ENCODE results near the gene BAG2.

The BAG2 gene

DNA sequence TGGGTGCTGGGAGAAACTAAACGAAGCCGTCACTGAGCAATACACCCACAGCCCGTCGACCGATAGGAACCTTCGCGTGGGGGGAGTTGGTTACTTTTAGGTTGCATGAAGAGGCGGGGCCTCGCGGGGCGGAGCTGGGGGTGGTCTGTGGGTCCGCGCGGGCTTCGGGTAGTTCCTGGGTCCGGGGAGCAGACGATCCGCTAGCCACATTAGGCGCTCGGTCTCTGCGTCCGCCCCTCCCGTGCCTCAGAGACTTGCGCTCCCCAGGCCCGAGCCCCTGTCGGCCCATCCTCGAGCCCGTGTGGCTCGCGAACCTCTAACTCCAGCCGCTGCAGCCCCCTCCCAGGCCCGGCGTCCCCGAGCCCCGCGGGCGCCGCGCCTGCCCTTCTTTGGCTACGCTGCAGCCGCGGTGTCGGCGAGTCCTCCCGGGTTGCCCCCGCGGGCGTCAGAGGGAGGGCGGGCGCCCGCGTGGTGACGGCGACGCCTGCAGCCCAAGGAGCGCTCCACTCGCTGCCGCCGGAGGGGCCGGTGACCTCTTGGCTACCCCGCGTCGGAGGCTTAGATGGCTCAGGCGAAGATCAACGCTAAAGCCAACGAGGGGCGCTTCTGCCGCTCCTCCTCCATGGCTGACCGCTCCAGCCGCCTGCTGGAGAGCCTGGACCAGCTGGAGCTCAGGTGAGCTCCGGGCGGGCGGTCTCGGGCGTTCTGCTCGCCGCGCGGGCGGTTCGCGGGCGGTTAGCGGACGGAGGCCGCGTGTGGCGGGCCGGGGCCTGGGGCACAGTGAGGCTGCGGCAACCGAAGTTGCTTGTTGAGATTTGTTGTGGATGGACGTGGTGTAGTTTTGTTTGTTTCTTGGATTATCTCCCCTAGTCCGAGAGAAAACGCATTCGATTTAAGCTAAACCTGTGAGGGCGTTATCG lies at the start of gene BAG2:
Gene BAG2 (plus strand): TSS at position 191 of the 920 bp plus-strand sequence. CDS start 372 bp downstream, at position 563.
- peak; percentile 71 for DNase-seq (ENCODE audit: low spot score)

DNA sequence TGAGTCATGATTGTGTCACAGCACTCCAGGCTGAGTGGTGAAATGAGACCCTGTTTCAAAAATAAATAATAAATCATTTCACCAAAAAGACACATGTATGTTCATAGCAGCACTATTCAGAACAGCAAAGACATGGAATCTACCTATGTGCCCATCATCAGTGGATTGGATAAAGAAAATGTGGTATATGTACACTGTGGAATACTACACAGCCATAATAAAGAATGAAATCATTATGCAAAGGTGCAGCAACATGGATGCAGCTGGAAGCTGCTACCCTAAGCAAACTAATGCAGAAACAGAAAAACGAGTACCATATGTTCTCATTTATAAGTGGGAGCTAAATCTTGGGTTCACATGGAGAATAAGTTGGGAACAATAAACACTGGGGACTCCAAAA lies 49.0 kb upstream of the BAG2 start:
- no peak for DNase-seq (ENCODE audit: low spot score)

DNA sequence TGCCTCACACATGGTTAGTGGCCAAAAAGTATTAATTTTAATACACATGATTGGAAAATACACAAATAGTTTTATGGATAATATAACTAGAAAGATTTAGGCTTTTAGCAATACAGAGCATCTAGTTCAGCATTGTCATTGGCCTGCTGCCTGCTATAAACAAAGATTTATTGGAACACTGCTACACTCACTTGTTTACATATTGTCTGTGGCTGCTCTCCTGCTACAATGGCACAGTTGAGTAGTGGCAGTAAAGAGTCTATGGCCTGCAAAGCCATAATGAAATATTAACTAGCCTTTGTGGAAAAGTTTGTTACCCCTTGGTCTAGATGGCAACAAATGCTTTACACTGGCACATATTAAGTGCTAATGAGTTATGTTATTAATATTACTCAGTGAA lies 44.4 kb upstream of the BAG2 start:
- DNase-seq (ENCODE audit: low spot score): peak; percentile 23

DNA sequence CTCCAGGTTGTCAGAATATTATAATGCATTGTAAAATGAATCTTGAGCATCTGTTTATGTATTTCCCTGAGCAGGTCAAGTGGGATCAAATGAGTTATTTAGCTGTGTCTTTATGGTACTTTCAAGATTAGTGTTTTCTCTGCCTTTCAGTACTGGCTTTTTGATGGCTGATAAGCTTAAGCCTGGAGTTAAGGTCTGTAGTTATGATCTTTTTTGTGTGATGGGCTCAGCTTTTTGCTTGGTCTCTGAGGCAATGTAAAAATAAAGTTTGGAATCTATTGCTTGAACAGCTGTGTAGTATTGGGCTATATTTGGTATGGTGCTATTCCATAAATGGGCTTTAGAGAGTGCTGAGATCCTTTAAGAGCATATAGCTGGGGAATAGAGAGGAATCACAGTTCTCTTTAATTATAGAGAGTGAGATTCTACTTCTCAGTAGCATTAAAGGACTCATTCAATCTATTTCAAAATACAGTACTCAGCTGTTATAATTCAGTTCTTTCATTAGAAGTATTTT lies 41.4 kb upstream of the BAG2 start:
- DNase-seq (ENCODE audit: low spot score): no peak

DNA sequence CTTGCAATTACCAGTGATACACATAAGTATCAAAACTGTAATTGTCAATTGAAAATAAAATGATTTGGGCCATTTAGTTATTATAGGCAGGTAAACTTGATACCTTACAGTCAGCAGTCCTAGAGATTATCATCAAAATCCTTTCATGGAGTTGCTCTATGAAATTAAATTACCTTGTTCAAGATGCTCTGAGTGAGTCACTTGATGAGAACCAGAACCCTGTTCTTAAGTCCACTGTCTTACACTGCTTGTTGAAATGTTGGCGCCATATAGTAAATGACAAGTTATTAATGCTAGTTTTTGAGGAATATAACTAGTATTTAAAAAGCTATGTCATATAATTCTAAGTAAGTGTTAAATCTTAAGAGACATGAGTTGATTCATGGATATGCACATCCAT lies 37.2 kb upstream of the BAG2 start:
- DNase-seq (ENCODE audit: low spot score): no peak

DNA sequence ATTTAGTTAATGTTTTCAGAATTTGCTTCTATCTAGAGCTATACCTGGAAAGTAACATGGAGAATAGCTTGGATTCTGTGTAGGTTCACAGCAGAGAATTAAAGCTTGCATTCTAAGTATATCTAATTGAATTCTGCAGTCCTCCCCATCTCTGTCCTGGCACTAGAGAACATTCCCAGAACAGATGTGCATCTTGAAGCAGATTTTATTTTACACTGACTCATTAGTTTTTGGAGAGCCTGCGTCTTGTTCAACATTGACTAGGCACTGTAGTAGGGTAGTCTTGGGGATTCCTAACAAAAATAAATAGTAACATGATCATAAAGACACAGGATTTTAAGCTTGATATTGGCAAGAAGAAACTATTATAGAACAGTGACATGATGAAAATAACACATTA lies 36.2 kb upstream of the BAG2 start:
- no peak for DNase-seq (ENCODE audit: low spot score)

DNA sequence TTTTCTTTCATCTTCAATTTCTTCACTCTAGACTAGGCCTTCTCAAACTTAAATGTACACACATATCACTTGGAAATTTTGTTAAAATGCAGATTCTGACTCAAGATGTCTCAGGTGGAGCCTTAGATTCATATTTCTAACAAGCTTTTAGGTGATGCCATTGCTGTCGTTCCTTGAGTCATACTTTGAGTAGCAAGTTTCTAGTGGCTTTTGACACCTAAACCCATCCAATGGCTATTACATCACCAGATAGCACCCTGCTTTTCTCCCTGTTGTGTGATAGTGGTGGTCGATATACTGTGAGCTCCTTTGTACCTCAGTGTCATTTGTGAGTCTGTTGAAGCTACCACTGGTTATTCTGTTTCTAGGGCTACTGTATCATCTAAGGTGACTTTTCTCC lies 34.8 kb upstream of the BAG2 start:
- no peak for DNase-seq (ENCODE audit: low spot score)

DNA sequence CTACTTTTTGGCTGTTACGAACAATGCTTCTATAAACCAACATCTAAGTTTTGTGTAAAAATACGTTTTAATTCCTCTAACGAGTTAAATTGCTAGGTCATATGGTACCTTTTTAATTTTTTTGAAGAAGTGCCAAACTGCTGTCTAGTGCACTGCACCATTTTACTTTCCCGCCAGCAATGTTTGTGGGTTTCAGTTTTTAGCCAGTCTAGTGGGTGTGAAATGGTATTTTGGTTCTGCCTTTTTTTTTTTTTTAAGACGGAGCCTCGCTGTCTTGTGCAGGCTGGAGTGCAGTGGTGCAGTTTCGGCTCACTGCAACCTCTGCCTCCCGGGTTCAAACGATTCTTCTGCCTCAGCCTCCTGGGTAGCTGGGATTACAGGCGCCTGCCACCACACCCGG lies 34.1 kb upstream of the BAG2 start:
- DNase-seq (ENCODE audit: low spot score): no peak

DNA sequence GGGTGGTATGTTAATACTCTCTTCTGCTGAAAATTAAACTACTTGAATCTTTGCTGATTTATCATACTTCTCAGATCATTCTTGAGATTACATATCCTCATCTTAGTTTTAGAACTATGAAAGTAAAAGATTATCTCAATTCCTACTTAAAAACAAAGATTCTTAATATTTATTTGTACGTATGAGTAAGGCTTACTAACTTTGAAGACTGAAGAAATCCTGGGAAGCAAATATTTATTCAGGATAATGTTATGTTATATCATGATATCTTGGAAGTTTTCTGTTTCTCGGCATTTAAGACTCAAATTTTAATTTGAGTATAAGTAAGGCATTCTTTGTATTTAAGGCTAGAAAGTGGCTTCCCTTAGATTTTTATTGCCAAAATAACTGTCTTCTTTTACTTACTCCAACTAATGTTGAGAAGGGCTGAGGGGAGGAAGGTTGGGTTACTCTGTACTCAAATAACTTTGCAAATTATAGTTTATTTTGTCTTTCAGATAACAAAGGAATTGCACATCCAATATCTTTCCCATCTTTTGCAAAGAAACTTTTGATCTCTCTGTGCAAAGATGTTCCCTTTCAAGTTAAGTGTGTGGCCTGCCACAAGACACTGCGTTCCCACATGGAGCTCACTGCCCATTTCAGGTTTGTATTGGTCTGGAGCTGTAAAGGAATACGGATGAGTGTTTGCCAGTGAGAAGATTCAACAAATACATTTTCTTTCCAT lies 30.5 kb upstream of the BAG2 start:
- DNase-seq (ENCODE audit: low spot score): no peak

DNA sequence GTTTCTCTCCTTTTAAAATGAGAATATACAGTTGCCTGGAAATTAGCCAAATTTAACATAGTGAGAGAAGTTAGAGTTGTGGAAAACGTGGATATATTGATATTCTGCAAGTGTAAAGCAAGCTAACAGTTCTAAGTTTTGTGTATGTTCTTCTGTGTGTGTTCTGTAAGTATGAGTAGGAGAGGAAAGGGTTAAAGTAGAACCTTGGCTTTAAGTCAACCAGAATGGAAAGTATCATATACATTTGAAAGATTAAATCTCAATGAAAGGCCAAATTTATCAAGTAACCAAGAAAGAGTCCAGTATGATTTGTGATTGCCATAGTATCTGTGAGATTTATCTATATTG lies 30.0 kb upstream of the BAG2 start:
- DNase-seq (ENCODE audit: low spot score): no peak

DNA sequence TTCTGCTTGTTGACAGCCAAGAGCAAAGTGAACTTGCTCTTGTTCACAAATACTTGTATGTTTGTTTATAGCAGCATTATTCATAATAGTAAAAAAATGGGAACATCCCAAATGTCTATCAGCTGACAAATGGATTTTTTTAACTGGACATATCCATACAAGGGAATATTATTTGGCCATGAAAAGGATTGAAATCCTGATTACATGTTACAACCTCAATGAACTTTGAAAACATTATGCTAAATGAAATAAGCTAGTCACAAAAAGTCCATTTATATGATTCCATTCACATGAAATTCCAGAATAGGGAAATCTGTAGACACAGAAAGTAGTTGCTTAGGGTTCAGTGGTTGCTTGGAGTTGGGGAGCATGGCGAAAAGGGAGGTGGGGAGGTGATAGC lies 28.4 kb upstream of the BAG2 start:
- no peak for DNase-seq (ENCODE audit: low spot score)

DNA sequence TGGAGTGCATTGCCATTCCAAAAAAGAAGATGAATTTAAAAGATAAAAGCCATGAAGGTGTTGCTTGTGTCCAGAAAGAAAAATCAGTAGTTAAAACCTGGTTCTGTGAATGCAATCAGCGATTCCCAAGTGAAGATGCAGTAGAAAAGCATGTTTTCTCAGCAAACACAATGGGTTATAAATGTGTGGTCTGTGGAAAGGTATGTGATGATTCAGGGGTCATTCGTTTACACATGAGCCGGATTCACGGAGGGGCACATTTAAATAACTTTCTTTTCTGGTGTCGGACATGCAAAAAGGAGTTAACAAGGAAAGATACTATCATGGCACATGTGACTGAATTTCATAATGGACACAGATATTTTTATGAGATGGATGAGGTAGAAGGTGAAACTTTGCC lies 24.7 kb upstream of the BAG2 start:
- no peak for DNase-seq (ENCODE audit: low spot score)

DNA sequence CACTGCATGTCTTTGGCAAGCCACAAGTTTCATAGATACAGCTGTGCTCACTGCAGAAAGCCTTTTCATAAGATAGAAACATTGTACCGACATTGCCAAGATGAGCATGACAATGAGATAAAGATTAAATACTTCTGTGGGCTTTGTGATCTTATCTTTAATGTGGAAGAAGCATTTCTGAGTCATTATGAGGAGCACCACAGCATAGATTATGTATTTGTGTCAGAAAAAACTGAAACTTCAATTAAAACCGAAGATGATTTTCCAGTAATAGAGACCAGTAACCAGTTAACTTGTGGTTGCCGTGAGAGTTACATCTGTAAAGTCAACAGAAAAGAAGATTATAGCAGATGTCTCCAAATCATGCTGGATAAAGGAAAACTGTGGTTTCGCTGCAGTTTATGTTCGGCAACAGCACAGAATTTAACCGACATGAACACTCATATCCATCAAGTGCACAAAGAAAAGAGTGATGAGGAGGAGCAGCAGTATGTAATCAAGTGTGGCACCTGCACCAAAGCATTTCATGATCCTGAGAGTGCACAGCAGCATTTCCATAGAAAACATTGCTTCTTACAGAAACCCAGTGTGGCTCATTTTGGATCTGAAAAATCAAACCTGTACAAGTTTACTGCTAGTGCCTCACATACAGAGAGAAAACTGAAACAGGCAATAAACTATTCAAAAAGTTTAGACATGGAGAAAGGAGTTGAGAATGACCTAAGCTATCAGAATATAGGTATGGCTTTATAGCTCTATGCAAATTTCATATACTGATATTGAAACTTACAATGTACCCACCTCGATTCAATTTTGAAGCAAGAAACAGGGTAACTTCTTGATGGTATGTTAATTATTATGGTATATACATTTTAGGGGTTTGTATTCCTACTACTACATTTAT lies 23.9 kb upstream of the BAG2 start:
- DNase-seq (ENCODE audit: low spot score): no peak

DNA sequence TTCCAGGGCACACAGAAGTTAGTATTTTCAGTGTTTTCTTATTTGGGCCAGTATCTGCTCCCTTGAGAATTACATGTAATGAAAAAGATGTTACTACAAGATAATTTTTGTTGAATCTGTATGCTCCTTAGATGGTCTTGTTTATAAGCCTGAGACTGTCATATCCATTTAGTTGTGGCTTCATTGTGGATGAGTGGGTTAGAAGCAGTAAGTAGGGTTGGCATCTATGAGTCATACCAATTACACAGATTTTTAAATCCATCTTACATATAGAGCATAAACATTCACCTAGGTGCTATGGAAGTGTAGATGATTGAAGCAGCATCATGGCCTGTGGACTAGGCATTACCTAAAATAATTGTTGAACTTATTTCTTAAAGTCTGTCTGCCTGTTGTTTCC lies 13.5 kb upstream of the BAG2 start:
- DNase-seq (ENCODE audit: low spot score): no peak

DNA sequence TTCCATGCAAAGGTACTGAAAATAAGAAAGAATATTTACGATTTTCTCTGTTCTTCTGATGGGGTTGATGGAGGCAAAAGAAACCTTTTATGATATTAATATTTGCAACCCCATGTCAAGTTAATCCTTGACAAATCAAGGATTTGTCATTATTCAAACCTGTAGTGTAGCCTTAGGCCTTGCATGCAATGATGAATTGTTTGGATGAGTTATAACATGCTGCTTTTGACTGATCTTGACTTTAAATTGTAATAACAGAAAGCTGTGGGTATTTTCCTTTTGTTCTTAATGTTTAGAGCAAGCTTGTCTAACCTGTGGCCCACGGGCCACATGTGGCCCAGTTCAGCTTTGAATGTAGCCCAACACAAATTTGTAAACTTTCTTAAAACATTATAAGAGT lies 13.0 kb upstream of the BAG2 start:
- no peak for DNase-seq (ENCODE audit: low spot score)

DNA sequence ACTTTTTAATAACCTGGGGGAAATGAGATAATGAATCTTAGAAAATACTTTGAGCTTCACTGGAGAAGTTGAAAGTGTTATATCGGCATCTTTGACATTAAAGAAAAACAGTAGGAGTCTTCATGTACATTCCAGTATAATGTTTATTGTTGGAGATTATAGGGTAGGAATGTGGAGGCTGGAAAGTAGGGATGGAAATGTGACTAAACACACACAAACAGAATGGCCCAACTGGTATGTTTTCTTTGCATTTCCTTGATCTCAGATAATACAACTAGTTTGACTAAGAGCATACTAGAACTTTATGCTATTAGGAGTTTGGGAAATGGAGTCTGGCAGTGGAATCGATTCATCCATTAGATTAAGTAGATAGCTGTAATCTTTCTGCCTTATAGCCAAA lies 10.1 kb upstream of the BAG2 start:
- DNase-seq (ENCODE audit: low spot score): no peak

DNA sequence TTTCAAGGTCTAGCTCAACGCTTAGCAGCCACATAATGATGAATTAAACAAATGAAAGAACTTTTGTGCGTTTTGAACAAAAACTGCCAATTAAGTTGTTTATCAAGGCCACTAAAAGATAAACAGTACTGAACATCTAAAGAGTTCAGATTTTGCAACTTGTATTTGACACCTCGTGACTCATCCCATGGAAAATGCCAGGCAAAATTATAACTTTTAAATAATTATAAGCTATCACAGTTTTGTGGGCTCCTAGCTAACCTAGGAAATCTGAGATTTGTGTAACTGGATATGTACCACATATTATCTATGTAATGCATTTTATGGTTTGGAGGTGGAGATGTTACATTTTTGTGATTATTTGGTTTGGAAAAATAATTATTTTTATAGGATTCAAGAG lies 9.6 kb upstream of the BAG2 start:
- DNase-seq (ENCODE audit: low spot score): no peak

DNA sequence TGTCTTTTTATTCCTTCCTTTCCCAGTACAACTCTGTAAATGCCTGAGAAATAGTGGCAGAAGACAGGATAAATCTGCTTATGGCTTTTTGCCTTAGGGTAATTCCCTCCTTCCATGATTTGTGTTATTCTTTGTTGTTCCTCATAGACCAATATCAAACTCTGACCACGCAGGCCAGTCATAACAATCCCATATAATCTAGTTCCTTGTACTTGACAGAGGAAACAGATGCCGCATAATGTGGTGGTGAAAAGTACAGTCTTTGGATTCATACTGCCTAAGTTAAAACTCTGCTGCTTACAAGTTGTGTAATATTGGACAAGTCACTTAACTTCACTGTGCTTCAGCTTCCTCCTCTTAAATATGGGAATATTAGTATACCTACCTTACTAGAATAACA lies 8.2 kb upstream of the BAG2 start:
- no peak for DNase-seq (ENCODE audit: low spot score)

DNA sequence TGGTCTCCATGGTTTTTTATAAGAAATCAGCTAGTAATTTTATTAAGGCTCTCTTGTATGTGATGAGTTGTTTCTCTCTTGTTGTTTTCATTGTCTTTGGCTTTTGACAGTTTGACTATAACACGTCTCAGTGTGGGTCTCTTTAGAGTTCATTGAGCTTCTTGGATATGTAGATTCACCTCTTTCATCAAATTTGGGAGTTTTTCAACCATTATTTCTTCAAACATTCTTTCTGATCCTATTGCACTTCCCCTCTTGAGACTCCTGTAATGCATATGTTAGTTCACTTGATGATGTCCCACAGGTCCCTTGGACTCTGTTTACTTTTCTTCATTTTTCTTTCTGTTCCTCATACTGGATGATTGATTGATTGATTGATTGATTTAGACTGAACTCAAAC lies 7.0 kb upstream of the BAG2 start:
- DNase-seq (ENCODE audit: low spot score): no peak

DNA sequence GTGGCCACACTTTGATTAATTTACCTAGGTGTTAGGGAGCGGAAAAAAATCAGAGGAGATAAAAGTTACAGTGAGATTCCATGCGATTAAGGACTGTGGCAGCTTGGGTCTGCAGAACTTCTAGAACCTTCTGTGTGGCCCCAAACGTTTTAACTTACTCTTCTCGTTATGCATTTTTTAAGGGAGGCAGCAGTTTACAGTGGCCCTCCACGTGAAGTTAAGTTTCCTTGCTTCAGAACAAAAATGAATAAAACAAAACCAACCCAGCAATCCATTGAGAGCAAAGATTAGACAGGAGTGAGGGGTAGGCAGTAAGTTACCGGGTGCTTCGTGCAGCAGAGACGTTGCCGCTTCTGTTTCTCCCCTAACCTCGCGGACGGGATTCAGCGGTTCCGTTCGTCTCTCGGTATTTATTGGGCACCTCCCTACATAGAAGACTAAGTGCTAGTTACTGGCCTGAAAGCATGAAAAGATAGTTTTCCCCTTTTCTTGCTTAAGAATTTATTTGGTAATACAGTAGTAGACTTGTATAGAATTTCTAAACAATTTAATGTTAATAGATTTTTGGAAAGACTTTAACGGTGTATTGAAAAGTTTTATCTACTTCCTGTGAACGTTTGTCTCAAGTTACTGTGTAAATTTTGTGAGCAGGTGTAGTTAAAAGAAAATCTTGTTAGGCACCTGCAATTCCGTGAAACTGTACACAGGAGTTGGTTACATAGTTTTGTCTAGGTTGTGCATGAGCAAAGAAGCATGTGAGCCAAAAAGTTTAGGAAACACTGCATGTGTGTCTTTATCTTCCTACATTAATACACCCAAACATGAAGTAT lies 1.1 kb downstream of the BAG2 start:
- peak; percentile 45 for DNase-seq (ENCODE audit: low spot score)

DNA sequence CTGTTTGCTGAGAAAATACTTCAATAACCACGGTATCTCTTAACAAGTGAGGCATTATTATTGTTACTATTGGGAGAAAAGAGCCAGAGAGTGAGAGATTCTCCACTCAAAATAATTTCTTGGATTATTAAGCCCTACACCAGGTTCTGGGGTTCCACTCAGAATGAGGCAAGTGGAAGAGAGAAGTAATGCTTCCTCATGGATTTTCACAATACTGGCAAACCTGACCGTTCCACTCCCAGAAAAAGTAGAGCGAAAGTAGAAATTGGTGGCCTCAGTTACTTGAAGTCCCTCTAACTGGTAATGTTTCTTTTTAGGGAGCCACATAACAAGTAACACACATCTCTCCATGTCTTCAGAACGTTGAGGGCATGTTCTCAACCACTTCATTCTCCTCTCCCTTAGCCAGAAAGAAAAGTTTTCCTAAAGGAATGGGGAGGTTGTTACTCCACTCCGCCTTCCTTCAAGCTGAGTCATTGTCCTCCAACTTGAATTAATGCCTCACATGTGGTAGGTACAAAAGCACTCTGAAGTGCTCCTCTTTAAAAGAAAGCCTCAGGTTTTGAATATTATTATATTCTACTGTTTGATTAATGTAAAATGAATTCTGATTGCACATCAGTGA lies 1.9 kb downstream of the BAG2 start:
- no peak for DNase-seq (ENCODE audit: low spot score)

Data from globus pallidus (tissue), 1 donor.